Fibroblast of the aortic adventitia (primary cell): Measurements from ENCODE around the gene ARMC7. TPM values are rescaled to one million over a fixed set of nuclear protein-coding genes. Genes with fewer than 3 reads are reported as not detected.

Experiments
- DNase-seq: peaks from one replicate; pipeline ENCODE4 v3.0.0-alpha.2; 2010; ENCODE audit warnings: low read depth
- H3K4me3 ChIP-seq: 2 replicates; pipeline ENCODE4 v1.5.1; 2011; ENCODE audit warnings: low read depth, mild to moderate bottlenecking, control low read depth, low read length, moderate library complexity
- CTCF ChIP-seq: IDR thresholded peaks from 2 replicates; pipeline ENCODE4 v1.5.1; 2011; ENCODE audit warnings: mild to moderate bottlenecking, low read length, control low read depth, inconsistent platforms; ENCODE audit not compliant: insufficient read depth
- total RNA-seq: library from RNA; depleted of rRNA; stranded (reverse); fragments of >200 nt; gene quantifications from 2 replicates; pipeline ENCODE4 v1.2.3, GENCODE V29; 2012; ENCODE audit warnings: low replicate concordance

The ARMC7 gene
- total RNA-seq, result 3.4 and 3.9 TPM in 2 replicates

- no peak for TF ChIP-seq CTCF
- peak; percentile 72 for DNase-seq
- peak within 1 kb of the TSS; percentile 91 for H3K4me3 ChIP-seq
These were observed at the start of gene ARMC7 for GRCh38 chr17:75109407-75110233. TSS of gene ARMC7 (plus strand) at chr17:75109969. CDS start at chr17:75110289, 320 bp downstream.

GRCh38 chr17:75060434-75061054 is 49.2 kb upstream of the ARMC7 start:
- no peak for TF ChIP-seq CTCF
- DNase-seq, result no peak
- no peak overlapping the region for H3K4me3 ChIP-seq

GRCh38 chr17:75061055-75061438 is 48.7 kb upstream of the ARMC7 start:
- no peak for DNase-seq
- no peak for TF ChIP-seq CTCF
- no peak overlapping the region for H3K4me3 ChIP-seq

- DNase-seq, result no peak
- TF ChIP-seq CTCF, result no peak
- no peak overlapping the region for H3K4me3 ChIP-seq
These were observed 48.2 kb upstream of the ARMC7 start for GRCh38 chr17:75061618-75062017.

GRCh38 chr17:75063201-75063600 is 46.6 kb upstream of the ARMC7 start:
- no peak for TF ChIP-seq CTCF
- no peak for DNase-seq

GRCh38 chr17:75063626-75064025 is 46.1 kb upstream of the ARMC7 start:
- DNase-seq, result no peak
- no peak overlapping the region for H3K4me3 ChIP-seq
- TF ChIP-seq CTCF, result no peak

More at GRCh38 chr17:75063201-75063600, 46.6 kb upstream of the ARMC7 start:
- no peak overlapping the region for H3K4me3 ChIP-seq
